Measurements from ENCODE around the gene IPO4. TPM values are rescaled to one million over a fixed set of nuclear protein-coding genes. Genes with fewer than 3 reads are reported as not detected.

The IPO4 gene
- total and polyA plus RNA-seq, 10 of the 15 experiments (the other 5 are each of a cell fraction or from before 2014, with no cell fraction given), result 7.8 to 139 (median 37.6) TPM

DNA sequence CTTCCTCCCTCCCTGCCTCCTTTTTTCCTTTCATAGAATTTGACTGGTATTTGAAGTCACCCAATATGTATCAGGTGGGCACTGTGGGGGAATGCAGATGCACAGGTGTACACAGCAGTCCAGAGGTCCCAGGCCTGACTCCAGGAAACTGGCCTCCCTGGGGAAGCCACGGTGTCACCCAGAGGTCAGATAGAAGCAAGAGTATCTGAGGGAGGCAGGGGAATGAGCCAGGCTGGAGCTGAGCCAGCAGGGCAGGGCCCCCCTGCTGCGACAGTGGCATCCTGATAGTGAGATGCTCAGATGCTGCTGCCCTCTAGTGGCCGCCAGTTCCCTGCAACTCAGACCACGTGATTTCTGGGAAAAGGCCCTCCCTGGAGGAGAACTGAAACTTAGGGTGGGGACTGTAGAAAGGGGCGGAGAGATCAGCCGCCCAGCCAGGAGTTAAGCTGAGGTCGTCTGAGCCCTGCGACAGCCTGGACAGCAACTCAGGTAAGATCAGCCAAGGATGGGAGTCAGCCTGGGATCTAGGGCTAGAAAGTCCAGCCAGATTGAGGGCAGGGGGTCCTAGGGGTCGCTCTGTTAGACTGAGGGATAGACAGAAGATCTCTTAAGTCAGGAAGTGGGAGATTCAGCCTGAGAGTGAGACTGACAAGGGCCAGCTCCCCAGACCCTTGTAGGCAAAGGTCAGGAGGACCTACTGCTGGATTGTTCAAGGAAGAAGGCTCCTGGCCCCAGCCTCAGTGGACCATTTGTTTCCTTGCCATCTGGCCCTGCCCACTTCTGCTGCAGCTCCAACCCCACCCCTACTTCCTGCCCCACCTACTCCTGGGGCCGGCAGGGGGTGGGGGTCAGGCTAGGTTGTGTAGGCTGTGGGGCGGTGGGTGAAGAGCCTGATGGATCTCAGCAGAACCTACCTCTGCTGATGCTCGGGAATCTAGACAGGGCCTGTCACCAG is 27.5 kb downstream of the IPO4 start, which contains the start of gene IRF9 (continued):
- TF ChIP-seq, protein P1, sequence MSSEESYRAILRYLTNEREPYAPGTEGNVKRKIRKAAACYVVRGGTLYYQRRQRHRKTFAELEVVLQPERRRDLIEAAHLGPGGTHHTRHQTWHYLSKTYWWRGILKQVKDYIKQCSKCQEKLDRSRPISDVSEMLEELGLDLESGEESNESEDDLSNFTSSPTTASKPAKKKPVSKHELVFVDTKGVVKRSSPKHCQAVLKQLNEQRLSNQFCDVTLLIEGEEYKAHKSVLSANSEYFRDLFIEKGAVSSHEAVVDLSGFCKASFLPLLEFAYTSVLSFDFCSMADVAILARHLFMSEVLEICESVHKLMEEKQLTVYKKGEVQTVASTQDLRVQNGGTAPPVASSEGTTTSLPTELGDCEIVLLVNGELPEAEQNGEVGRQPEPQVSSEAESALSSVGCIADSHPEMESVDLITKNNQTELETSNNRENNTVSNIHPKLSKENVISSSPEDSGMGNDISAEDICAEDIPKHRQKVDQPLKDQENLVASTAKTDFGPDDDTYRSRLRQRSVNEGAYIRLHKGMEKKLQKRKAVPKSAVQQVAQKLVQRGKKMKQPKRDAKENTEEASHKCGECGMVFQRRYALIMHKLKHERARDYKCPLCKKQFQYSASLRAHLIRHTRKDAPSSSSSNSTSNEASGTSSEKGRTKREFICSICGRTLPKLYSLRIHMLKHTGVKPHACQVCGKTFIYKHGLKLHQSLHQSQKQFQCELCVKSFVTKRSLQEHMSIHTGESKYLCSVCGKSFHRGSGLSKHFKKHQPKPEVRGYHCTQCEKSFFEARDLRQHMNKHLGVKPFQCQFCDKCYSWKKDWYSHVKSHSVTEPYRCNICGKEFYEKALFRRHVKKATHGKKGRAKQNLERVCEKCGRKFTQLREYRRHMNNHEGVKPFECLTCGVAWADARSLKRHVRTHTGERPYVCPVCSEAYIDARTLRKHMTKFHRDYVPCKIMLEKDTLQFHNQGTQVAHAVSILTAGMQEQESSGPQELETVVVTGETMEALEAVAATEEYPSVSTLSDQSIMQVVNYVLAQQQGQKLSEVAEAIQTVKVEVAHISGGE (CRISPR knock-in tag; IDR thresholded peaks at IDR 0.05), result no peak
- TF ChIP-seq IKZF2 (IDR thresholded peaks at IDR 0.05) (peak; percentile 51 to 75), TBL1XR1 (IDR thresholded peaks at IDR 0.05; ENCODE audit: low read depth, low read length) (peak; percentile 69; the same call in 1 of the 2 replicates), SREBF2 (IDR thresholded peaks at IDR 0.05; ENCODE audit: low read length) (no peak), SP1 (IDR thresholded peaks at IDR 0.05; ENCODE audit: low read depth, low read length) (peak; percentile 48), DPF2 (IDR thresholded peaks at IDR 0.05) (peak; percentile 62), MEF2B (IDR thresholded peaks at IDR 0.05; ENCODE audit: partially characterized antibody, poor library complexity, severe bottlenecking) (peak; percentile 84), TARDBP (IDR thresholded peaks at IDR 0.05; ENCODE audit: borderline replicate concordance) (peak; percentile 47; the same call in 1 of the 2 replicates), RCOR1 (conservative IDR thresholded peaks at IDR 0.05; ENCODE audit: low read depth, low read length) (no peak), STAT1 (conservative IDR thresholded peaks at IDR 0.05) (peak; percentile 100), ZNF217 (IDR thresholded peaks at IDR 0.05) (no peak), KDM1A (IDR thresholded peaks at IDR 0.05; ENCODE audit: borderline replicate concordance) (no peak), LARP7 (IDR thresholded peaks at IDR 0.05) (peak; percentile 68), NFXL1 (IDR thresholded peaks at IDR 0.05; ENCODE audit: borderline replicate concordance) (no peak), EGR1 (IDR thresholded peaks at IDR 0.05; ENCODE audit: borderline replicate concordance in 1 of 2, low read depth in 2 of 2, low read length in 2 of 2) (peak in 1 of 2 experiments; percentile 47; a peak in 1 of 3 replicates), JUNB (IDR thresholded peaks at IDR 0.05) (peak; percentile 23; the same call in 1 of the 2 replicates), SRF (IDR thresholded peaks at IDR 0.05; ENCODE audit: low read depth in 2 of 2, low read length in 2 of 2) (0 out of 4 replicates have a peak, but pooled peaks of 1 of the 2 experiments have one; percentile 48), BACH1 (IDR thresholded peaks at IDR 0.05; ENCODE audit: borderline replicate concordance) (peak; percentile 76; the same call in 1 of the 2 replicates), FOXK2 (IDR thresholded peaks at IDR 0.05) (0 out of 2 replicates have a peak, but pooled peaks have one; percentile 23), HCFC1 (IDR thresholded peaks at IDR 0.05; ENCODE audit: low read length) (no peak)
- TF ChIP-seq, protein P2, sequence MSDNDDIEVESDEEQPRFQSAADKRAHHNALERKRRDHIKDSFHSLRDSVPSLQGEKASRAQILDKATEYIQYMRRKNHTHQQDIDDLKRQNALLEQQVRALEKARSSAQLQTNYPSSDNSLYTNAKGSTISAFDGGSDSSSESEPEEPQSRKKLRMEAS (IDR thresholded peaks at IDR 0.05; ENCODE audit: low read depth, low read length), result peak; percentile 65
- TF ChIP-seq, protein P3, sequence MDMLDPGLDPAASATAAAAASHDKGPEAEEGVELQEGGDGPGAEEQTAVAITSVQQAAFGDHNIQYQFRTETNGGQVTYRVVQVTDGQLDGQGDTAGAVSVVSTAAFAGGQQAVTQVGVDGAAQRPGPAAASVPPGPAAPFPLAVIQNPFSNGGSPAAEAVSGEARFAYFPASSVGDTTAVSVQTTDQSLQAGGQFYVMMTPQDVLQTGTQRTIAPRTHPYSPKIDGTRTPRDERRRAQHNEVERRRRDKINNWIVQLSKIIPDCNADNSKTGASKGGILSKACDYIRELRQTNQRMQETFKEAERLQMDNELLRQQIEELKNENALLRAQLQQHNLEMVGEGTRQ (IDR thresholded peaks at IDR 0.05; ENCODE audit: borderline replicate concordance, low read depth, low read length), result peak; percentile 93
- TF ChIP-seq, protein P4, sequence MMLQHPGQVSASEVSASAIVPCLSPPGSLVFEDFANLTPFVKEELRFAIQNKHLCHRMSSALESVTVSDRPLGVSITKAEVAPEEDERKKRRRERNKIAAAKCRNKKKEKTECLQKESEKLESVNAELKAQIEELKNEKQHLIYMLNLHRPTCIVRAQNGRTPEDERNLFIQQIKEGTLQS (IDR thresholded peaks at IDR 0.05; ENCODE audit: borderline replicate concordance, extremely low read depth, low read depth, low read length), result peak; percentile 92
- TF ChIP-seq, protein P5, sequence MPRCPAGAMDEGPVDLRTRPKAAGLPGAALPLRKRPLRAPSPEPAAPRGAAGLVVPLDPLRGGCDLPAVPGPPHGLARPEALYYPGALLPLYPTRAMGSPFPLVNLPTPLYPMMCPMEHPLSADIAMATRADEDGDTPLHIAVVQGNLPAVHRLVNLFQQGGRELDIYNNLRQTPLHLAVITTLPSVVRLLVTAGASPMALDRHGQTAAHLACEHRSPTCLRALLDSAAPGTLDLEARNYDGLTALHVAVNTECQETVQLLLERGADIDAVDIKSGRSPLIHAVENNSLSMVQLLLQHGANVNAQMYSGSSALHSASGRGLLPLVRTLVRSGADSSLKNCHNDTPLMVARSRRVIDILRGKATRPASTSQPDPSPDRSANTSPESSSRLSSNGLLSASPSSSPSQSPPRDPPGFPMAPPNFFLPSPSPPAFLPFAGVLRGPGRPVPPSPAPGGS (IDR thresholded peaks at IDR 0.05; ENCODE audit: borderline replicate concordance, insufficient read depth, low read depth, low read length, poor library complexity, severe bottlenecking), result peak; percentile 16

Data from GM12878 (cell line).